Spinal cord (tissue), 10 donors: ENCODE measurements around the gene CDH13. TPM values are rescaled to one million over a fixed set of nuclear protein-coding genes. Genes with fewer than 3 reads are reported as not detected.

ENCODE experiments used
- DNase-seq, 6 donors: peaks; one replicate each; pipeline versions ENCODE4 v3.0.0 to v3.0.0-alpha.2; 2013 to 2015; ENCODE audit warnings: low spot score in 6 of 6, low read depth in 4 of 6
- H3K27ac ChIP-seq: one replicate; pipeline ENCODE4 v1.5.1; 2013; ENCODE audit warnings: low read depth, low read length, control low read depth
- H3K27me3 ChIP-seq: one replicate; pipeline ENCODE4 v1.6.1; 2013; ENCODE audit warnings: low read length; ENCODE audit not compliant: control insufficient read depth, insufficient read depth
- H3K36me3 ChIP-seq: one replicate; pipeline ENCODE4 v1.6.1; 2013; ENCODE audit warnings: low read length; ENCODE audit not compliant: control insufficient read depth, insufficient read depth
- H3K4me1 ChIP-seq: one replicate; pipeline ENCODE4 v1.6.1; 2013; ENCODE audit warnings: low read length; ENCODE audit not compliant: control insufficient read depth, insufficient read depth
- H3K4me3 ChIP-seq: one replicate; pipeline ENCODE4 v1.5.1; 2013; ENCODE audit warnings: low read depth, low read length, control low read depth
- H3K9me3 ChIP-seq: one replicate; pipeline ENCODE4 v1.6.1; 2013; ENCODE audit warnings: low read length; ENCODE audit not compliant: control insufficient read depth, insufficient read depth
- WGBS: methylation state at CpG from one replicate; pipeline ENCODE4 v1.1.5; 2013; ENCODE audit warnings: missing lambda C conversion rate; ENCODE audit not compliant: insufficient coverage; 5-methylcytosine and 5-hydroxymethylcytosine counted together
- polyA plus RNA-seq, 2 donors: library from polyadenylated mRNA; unstranded; fragments of 120-200 nt; gene quantifications; one replicate each; pipeline ENCODE4 v1.2.1, GENCODE V29; 2013; ENCODE audit not compliant: insufficient read length in 2 of 2
- total RNA-seq, 2 donors: library from RNA; depleted of rRNA in 1 of 2; stranded (reverse); fragments of 120-200 nt in 1 of 2; fragments of >200 nt in 1 of 2; gene quantifications; one replicate each; pipeline versions ENCODE4 v1.2.3 to v1.2.4, GENCODE V29; 2013 to 2014
- donor health status: healthy.

CDH13 gene
- total and polyA plus RNA-seq, 4 donors = 34.5 to 82.3 (median 76.4) TPM

DNA sequence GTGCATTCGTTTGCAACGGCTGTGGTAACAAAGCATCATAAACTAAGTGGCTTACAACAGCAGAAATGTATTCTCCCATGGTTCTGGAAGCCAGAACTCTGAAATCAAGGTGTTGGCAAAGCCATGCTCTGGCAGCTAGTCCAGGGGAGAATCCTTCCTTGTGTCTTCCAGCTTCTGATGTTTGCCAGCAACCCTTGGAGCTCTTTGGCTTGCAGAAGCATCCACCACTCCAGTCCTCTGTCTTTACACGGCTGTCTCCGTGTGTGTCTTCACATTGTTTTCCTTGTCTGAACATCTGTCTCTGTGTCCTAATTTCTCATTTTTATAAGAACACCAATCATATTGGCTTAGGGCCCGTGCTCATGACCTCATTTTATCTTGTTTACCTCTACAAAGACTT lies 915.7 kb downstream of the CDH13 start:
- 57% methylated on average over 5 of the region's 5 CpGs for WGBS
- H3K27ac ChIP-seq = no peak overlapping the region
- DNase-seq = peak in 1 of 6 donors; percentile 5

DNA sequence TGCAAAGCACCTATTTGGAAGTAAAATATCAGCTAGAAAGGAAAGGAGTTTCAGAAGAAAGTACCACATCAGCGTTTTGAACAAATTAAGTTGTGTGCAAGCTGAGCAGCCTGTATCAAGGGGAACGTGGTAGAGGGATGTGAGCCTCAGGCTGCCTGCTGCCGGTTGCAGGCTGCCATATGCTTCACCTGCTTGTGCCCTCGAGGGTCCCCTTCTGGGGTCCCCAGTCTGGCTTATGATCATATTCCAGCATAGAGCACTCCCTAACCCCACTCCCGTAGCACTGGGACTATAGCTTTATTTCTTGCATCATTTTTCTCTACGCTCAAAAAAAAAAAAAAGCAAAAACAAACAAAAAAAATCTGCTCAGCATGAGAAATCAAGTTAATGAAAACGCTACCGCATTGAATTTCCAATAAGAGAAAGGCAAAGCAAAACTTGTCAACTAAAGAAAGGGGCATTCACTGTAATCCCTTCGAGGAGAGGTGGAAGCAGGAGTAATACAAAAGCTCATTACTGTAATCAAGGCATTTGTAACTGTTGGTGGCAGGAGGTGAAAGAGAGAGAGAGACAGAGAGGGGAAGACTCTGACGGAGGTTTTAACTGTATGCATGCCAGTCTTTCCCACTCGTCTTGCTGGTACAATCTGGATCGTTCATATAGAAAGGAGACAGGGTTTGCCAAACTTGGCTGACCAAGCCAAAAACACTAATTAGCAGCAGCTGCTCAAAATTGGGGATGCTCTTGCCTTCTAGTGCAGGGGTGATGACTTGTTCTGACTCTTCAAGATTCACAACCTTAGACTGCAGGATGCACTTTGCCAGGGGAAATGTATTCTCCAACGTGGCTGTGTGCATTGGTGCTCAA lies 922.8 kb downstream of the CDH13 start:
- peaks cover 5% of the 10 kb centered on the region for H3K4me1 ChIP-seq
- 32% methylated on average over 9 of the region's 13 CpGs for WGBS
- H3K9me3 ChIP-seq = no peaks in the 10 kb centered on the region
- no peaks in the 10 kb centered on the region for H3K27me3 ChIP-seq
- no peaks in the 10 kb centered on the region for H3K36me3 ChIP-seq
- no peak overlapping the region for H3K27ac ChIP-seq
- no peak overlapping the region for H3K4me3 ChIP-seq
- peak in 2 of 6 donors; percentile 72 to 74 for DNase-seq

More for the DNA sequence above, 915.7 kb downstream of the CDH13 start:
- no peaks in the 10 kb centered on the region for H3K4me1 ChIP-seq
- H3K27me3 ChIP-seq = no peaks in the 10 kb centered on the region
- no peaks in the 10 kb centered on the region for H3K36me3 ChIP-seq
- no peaks in the 10 kb centered on the region for H3K9me3 ChIP-seq
- H3K4me3 ChIP-seq = no peak overlapping the region

DNA sequence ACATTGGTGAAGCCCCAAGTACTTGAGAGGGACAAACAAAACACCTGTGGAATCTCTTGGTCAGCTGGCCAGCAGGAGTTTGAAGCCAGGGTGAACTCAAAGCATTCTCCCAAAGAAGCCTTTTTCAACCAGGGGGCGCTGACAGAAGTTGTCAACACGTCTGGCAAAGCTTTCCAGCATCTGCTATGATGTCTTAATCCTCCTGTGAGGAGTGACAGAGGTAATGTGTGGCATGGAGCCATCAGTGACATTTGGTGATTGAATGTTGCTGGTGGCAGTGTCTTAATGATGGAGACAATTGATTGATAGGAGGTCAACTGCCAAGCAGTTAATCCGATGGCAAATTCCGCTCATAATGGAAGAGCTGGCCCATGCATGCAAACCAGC lies 923.4 kb downstream of the CDH13 start:
- no peaks in the 10 kb centered on the region for H3K36me3 ChIP-seq
- H3K9me3 ChIP-seq = no peaks in the 10 kb centered on the region
- H3K4me1 ChIP-seq = peaks cover 5% of the 10 kb centered on the region
- H3K27ac ChIP-seq = no peak overlapping the region
- WGBS = 53% methylated on average over 4 of the region's 4 CpGs
- H3K27me3 ChIP-seq = no peaks in the 10 kb centered on the region
- H3K4me3 ChIP-seq = no peak overlapping the region
- DNase-seq = peak in 1 of 6 donors; percentile 84

DNA sequence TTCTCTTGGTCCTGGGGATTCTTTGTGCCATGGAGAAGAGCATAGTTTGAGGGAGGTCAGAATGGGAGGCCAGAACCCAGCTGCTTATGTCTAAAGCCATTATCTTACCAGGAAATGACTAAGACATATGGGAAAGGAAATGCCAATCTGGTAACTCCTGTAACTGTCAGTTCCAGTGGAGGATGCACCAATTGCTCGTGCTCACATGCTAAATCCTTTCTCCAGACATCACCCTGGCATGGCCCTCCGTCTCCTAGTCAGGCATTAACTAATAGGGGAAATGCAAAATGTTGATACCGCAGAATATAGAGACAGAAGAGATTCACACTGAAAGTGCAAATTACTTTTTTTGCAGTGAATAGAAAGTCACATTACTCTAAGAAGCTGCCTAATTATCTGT lies 925.5 kb downstream of the CDH13 start:
- Histone ChIP-seq H3K27ac (no peak overlapping the region), H3K27me3 (no peaks in the 10 kb centered on the region), H3K9me3 (no peaks in the 10 kb centered on the region), H3K4me1 (peaks cover 5% of the 10 kb centered on the region), H3K36me3 (no peaks in the 10 kb centered on the region), H3K4me3 (no peak overlapping the region)
- no CpG with 5 or more reads among the region's 3 CpGs for WGBS
- DNase-seq = peak in 1 of 6 donors; percentile 42

DNA sequence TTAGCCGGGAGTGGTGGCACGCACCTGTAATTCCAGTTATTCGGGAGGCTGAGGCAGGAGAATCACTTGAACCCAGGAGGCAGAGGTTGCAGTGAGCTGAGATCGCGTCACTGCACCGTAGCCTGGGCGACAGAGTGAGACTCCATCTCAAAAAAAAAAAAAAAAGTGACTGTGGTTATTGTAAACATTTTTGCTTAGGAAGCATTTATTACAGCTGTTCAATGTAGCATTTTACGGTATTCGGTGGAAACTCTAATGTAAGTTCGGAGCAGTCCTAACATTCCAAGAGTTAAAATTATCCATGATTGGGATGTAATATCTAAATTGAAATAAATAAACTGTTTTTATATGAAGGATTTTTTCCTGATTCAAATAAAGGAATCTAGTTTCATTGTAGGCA lies 926.2 kb downstream of the CDH13 start:
- 96% methylated on average over 3 of the region's 10 CpGs for WGBS

DNA sequence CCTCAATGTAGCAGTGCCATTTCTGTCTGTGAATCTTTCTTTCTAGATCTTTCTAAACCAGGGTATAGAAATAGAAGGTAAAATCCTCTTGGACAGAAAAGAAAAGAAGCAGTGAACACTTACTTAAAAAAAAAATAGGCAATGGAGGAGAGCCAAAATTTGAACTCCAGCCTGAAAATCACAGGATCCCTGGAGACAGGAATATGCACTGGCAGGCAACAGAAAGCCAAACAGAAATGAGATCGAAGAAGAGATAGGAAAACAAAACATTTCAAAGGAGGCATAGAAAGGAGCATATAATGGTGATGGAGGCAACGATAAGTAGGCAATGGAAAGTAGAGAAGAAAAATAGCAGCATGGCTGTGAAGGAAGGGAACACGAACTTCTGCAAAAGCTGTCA lies 927.3 kb downstream of the CDH13 start:
- H3K27ac ChIP-seq = no peak overlapping the region
- peaks cover 3% of the 10 kb centered on the region for H3K4me1 ChIP-seq
- 43% methylated on average over 2 of the region's 3 CpGs for WGBS
- no peak overlapping the region for H3K4me3 ChIP-seq
- no peaks in the 10 kb centered on the region for H3K9me3 ChIP-seq
- peak in 1 of 6 donors; percentile 5 for DNase-seq
- no peaks in the 10 kb centered on the region for H3K36me3 ChIP-seq
- H3K27me3 ChIP-seq = no peaks in the 10 kb centered on the region

More for the DNA sequence above, 926.2 kb downstream of the CDH13 start:
- H3K36me3 ChIP-seq = no peaks in the 10 kb centered on the region
- peaks cover 5% of the 10 kb centered on the region for H3K4me1 ChIP-seq
- no peaks in the 10 kb centered on the region for H3K9me3 ChIP-seq
- H3K27me3 ChIP-seq = no peaks in the 10 kb centered on the region
- no peak overlapping the region for H3K4me3 ChIP-seq
- no peak overlapping the region for H3K27ac ChIP-seq
- no peak for DNase-seq

DNA sequence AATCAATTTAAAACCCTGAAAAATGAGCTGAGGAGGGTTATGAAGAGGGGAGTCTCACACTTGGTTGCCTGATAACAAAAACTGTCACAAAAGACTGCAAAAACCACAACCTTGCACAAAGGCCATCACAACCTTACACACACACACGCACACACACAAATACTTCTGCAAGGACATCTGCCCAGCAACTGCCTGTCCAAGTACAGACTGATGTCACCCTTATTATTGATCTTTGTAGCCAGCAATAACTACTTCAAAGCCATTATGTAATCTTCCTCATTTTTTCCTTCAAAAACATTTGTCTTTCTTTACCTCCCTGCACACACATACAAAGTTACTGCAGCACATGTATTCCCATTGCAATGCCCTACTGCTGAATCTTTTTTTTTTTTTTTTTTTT lies 927.8 kb downstream of the CDH13 start:
- no peaks in the 10 kb centered on the region for H3K36me3 ChIP-seq
- H3K27ac ChIP-seq = no peak overlapping the region
- no peak overlapping the region for H3K4me3 ChIP-seq
- H3K9me3 ChIP-seq = no peaks in the 10 kb centered on the region
- WGBS = 90% methylated on average over 1 of the region's 1 CpG
- no peaks in the 10 kb centered on the region for H3K27me3 ChIP-seq
- DNase-seq = no peak
- H3K4me1 ChIP-seq = no peaks in the 10 kb centered on the region

DNA sequence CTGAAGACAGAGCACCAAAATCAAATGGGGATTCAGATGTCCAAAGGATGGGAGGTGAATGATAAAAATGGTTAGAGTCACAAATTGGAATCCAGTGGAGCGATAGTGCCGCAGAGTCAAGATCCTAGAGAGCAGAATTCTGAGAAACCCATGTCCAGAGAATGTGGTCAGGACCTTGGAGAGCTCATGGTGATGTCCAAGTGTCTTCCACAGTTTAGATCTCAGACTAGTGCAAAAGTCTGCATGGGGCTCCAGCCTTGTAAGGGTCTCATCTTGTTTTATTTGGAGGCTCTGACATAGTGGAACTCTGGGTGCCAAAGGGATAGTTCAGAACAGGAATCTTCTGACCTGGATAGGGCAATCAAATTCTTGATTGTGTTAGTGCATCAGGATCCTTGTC lies 935.1 kb downstream of the CDH13 start:
- 88% methylated on average over 2 of the region's 2 CpGs for WGBS
- Histone ChIP-seq H3K4me1 (no peaks in the 10 kb centered on the region), H3K9me3 (no peaks in the 10 kb centered on the region), H3K36me3 (no peaks in the 10 kb centered on the region), H3K27me3 (no peaks in the 10 kb centered on the region), H3K27ac (no peak overlapping the region), H3K4me3 (no peak overlapping the region)
- DNase-seq = peak in 1 of 6 donors; percentile 13

DNA sequence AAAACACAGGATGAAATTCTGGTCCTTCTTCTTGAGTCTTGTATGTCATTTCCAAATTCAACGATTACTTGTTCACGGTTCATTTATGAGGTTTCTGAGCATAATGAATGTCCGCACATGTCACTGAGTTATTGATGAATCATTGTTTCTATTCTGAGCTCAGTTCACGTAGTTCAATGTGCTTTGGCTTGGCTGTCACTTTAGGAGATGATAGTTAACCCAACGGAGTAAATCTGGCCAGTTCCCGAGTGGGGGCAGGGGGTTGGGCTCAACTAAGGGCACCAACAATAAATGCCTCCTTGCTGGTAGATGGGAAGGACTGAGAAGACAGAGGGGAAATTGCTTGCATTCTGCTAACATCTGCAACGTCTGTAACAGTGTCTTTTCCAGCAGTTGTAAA lies 941.6 kb downstream of the CDH13 start:
- Histone ChIP-seq H3K4me1 (no peaks in the 10 kb centered on the region), H3K9me3 (no peaks in the 10 kb centered on the region), H3K27me3 (no peaks in the 10 kb centered on the region), H3K27ac (no peak overlapping the region), H3K4me3 (no peak overlapping the region), H3K36me3 (no peaks in the 10 kb centered on the region)
- DNase-seq = no peak
- WGBS = 45% methylated on average over 3 of the region's 7 CpGs

DNA sequence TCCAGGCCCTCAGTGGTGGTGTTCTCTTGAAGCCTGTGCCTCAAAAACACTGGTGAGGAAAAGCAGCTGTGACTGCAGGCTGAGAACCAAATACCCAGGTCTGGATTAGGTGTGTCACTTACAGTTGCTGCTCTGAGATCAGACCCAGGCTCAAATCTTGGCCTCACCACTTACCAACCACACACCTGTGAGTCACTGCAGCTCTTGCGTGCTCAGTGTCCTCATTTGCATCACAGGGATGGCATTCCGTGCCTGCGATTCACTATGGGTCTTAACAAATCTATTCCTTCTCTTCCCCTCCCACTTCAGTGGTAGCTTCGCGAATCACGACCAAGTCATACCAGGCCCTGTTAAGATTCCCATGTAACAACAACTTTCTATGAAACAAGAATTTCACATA lies 947.6 kb downstream of the CDH13 start:
- DNase-seq = no peak
- no peak overlapping the region for H3K27ac ChIP-seq
- H3K4me1 ChIP-seq = no peaks in the 10 kb centered on the region
- no peaks in the 10 kb centered on the region for H3K9me3 ChIP-seq
- no peak overlapping the region for H3K4me3 ChIP-seq
- H3K27me3 ChIP-seq = no peaks in the 10 kb centered on the region
- 78% methylated on average over 6 of the region's 6 CpGs for WGBS
- H3K36me3 ChIP-seq = no peaks in the 10 kb centered on the region
